Activated naive CD4-positive, alpha-beta T cell (primary cell): ENCODE measurements around the gene ERGIC1.
"Not testable (repeated sequence)": the region's sequence is repeated elsewhere in the genome, so short reads cannot be mapped to it uniquely, and the experiment has no call there.

ENCODE experiments used
- DNase-seq, 4 experiments: peaks; one replicate each; lab custom pipeline; 2025; lab: John Stamatoyannopoulos, UW

The ERGIC1 gene

DNA sequence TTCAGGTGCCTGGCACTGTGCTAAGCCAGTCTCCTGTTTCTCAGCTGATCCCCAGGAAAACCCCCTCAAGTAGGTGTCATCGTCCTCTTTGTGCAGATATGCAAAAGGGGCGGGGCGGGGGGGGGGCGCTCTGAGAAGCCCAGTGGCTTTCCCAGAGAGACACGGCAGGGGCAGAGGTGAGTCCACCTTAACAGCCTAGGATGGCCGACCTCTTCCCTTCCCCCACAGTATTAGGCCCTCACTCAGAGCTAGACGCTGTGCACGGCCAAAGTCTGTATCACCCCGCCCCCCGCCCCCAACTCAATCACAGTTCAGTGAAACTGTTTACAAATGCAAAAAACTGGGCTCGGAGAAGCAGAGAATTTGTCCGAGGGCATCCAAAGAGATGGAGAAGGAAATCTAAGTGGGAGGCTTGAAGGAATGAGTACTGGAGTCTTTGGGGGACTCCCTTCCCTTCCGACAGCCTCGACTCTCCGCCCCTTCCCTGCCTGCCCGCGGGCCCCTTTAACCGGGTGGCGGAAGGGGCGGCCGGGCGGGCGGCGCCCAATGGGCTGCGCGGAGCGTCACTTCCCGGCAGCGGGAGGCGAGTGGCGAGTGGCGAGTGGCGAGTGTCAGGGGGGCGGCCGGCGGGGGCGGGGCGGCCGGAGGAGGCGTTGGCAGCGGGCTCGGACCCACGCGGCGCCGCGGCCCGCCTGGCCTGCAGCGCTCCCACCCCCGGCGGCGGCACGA, at the start of gene ERGIC1:
TSS of gene ERGIC1 (plus strand) at position 566 of the 729 bp plus-strand sequence. CDS start at position 729, 163 bp downstream.
- DNase-seq, result peak; percentile 14 to 46 (median 20)

DNA sequence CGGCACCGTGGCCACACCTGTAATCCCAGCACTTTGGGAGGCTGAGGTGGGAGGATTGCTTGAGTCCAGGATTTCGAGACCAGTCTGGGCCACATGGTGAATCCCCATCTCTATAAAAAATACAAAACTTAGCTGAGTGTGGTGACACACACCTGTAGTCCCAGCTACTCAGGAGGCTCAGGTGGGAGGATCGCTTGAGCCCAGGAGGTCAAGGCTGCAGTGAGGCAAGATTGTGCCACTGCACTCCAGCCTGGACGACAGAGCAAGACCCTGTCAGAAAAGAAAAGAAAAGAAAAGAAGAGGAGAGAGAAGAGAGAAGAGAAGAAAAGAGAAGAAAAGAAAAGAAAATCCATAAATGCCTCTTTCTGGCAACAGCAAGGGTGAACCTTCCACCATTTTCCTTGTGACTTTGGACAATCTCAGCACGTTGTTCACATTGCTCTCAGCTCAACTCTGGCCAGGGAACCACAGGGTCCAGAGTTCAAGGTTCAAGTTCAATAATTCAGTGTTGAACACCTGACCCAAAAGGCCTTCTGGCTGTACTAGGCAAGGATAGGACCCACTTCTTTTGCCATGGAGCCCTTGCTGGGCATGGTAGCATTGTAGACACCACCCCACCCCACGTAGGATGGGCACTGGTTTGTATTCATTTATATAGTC, 48.5 kb upstream of the ERGIC1 start:
- no peak for DNase-seq

DNA sequence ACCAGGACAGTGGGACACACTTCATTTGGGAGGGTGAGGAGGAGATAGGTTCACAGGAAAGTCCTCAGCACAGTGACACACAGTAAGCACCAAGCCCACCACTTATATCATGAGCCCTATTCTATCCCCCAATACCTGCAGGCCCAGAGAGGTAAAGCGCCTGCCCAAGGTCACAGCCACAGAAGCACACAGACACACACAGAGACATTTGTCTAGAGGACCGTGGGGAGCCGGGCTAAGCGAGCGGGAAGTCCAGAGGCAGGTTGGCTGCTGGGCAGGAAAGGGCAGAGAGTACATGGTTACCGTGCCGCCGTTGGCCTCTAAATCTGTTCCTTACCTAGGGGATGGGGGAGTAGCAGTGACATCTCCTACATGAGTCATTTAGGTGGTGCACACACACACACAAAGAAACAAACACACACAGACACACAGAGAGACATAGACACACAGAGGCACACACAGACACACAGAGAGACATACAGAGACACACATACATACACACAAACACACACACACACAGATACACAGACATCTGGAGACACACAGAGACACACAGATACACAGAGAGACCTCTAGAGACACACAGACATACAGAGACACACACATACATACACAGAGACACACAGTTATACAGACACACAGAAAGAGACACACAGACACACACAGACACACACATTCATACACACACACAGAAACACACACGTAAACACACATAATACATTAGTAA, 47.2 kb upstream of the ERGIC1 start:
- DNase-seq, result no peak

GRCh38 chr5:172787538-172787937, 46.5 kb upstream of the ERGIC1 start:
- DNase-seq, result not testable (repeated sequence)

DNA sequence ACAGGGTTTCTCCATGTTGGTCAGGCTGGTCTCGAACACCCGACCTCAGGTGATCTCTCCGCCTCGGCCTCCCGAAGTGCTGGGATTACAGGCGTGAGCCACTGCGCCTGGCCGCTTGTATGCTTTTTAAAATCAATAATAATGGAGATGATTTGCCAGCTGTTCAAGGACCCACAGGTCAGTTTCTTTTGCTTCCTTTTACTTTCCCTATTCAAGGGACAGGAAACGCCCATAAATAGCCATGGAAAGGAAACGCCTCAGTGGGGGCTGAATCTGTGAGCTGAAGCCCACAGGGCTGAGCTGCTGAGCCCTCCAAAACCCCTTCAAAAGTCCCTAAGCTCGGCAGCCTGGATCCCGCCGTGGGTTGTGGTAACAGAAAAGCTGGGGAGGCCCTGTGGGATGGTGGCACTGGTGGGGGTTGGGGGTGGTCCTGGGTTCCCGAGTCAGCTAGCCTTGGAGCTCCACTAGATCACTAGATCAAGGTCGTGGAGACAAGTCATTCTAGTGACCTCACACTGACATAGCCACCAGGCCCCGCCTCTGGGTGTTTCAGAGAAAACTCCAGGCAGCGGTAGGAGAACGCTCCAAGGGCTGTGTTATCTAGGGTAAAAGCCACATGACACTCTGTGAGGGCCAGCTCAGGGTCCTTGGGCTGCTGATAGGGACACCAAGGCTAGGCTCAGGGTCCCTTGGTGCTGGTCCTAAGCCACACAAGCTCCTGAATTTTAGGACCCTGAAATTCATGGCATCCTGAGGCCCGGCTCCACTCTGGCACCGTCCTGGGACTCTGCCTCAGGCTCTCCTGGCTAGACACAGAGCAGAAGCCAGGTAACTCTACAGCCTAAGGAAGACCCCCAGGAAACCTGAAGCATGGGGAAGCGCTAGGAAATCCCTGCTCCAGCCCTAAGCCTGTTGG, 45.0 kb upstream of the ERGIC1 start:
- no peak for DNase-seq

DNA sequence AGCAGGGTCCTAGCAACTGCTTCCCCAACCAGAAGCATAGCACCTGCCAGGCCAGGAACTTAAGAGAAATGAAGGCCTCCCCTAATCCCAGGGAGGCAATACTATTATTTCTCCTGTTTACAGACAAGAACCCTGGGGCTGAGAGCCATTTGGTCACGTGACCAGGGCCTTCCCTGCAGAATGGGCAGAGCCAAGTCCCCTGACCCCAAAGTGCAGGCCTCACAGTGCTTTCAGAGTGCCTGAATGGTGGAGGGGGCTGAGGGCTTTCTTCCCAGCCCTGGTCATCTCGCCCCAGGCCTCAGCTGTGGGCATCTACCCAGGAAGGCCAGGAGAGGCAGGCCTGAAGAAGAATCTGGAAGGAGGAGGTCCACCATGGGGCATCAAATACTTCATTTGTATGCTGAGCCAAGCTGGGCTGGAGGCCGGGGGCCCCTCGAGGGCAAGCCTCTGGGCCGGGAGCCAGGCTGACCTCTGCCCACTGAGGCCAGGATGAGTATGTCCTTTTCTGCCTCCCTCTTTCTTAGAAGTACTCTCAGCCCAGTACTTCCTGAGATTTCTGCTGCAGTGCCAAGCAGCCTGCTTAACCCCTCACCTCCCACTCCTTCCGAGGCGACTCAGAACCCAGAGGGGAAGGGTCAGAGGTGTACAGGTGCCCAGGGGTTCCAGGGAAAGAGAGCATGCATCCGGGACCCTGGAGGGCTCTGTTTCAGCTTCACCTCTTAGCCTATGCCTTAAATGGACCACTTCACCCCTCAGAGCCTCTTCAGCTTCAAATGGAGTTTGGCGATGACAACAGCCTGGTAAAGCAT, 44.2 kb upstream of the ERGIC1 start:
- DNase-seq, result no peak

DNA sequence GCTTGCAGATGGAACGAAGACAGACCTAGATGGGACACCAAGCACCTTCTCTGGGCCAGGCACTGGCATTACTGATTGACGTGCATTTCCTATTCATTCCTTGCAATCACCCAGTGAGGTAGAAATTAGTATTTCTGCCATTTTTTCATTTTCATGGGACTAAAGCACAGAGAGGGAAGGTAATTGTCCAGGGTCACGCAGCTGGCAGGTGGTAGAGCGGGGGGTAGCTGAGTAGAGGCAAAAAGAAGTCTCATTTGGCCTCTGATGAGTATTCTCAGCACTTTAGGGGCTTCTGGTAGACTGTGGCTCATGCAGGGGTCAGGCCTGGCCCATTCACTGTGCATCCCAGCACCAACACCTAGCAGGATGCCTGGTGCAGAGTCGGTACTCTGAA, 43.6 kb upstream of the ERGIC1 start:
- no peak for DNase-seq

- no peak for DNase-seq
Measured at GRCh38 chr5:172791286-172791685, 42.8 kb upstream of the ERGIC1 start.

GRCh38 chr5:172791726-172792445, 42.2 kb upstream of the ERGIC1 start:
- DNase-seq, result no peak

- no peak for DNase-seq
Measured at GRCh38 chr5:172792701-172793570, 41.1 kb upstream of the ERGIC1 start.

DNA sequence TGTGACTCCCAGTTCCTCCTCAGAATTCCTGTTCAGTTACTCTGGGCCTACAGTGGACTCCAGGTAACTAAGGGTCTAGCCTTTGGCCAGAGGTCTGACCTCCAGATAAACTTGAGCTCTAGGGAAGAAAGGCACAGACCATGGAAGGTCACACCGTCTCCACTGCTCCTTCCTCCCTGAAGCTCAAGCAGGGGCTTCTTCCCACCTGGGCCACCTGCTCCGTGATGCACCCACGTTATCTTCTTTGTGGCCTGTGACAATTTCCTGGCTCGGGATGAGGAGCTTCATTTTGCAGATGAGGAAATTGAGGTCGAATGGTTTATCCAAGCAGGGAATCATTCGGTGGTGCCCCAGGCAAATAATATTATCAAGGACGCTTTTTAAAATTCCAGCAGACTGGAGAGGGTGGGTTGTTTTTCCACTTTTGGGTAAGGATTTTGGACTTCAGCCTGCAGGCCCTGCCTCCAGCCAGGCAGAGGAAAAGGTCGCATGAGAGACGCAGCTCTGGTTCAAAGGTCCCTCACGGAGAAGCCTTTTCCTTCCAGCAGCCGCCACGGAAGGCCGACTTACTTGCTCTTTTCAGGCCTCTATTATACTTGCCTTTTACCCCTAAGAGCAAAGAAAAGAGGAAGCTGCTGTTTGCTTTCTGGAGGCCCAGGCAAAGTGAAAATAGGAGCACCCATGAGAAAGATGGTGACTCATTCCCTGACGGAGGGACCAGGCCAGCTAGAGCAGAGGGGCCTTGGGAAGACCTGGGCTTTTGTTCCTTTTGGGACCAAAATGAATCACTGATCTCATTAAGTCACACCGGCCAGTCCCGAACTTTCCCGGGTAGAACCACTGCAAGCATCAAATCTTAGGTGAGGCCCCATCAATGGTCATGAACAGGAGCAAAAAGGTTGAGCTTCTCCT, 40.2 kb upstream of the ERGIC1 start:
- no peak for DNase-seq

- DNase-seq, result no peak
Measured at GRCh38 chr5:172795318-172795977, 38.6 kb upstream of the ERGIC1 start.

- DNase-seq, result no peak
Measured at GRCh38 chr5:172796306-172796705, 37.7 kb upstream of the ERGIC1 start.

GRCh38 chr5:172797771-172798191, 36.3 kb upstream of the ERGIC1 start:
- no peak for DNase-seq

- DNase-seq, result no peak
Measured at GRCh38 chr5:172798422-172799215, 35.4 kb upstream of the ERGIC1 start.

GRCh38 chr5:172799416-172799815, 34.6 kb upstream of the ERGIC1 start:
- DNase-seq, result no peak

DNA sequence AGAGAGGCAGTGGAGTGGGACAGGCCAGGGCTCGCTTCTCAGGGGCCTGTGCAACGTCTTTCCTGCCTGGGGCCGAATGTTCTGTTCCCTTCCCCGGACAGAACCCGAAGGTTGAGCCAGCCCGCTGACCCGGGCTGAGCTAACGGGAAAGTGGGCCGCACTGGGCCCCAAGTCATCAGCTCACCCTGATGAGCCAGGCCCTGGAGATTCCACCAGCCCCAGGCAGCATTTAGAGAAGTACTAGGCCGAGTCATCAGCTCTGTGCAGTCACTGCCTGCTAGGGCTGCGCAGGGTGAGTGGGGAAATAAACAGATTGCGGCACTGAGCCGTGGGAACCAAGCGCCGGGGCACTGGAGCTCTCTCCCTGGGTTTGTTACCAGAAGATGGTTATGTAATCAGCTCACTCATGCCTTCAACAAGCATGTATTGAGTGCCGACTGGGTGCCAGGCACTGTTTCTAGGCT, 33.9 kb upstream of the ERGIC1 start:
- no peak for DNase-seq
